OCI-LY3 (cell line): ENCODE data around the gene VIPR2.

Experiments used
- H2AFZ ChIP-seq: fragments of 200-600, 300-600 bp; shearing (Covaris generic); 2 replicates; pipeline ENCODE4 v1.6.0; 2014; ENCODE audit warnings: antibody characterized with exemption, low read depth, low read length
- H3K27ac ChIP-seq: fragments of 200-600, 300-600 bp; sonication (generic); 2 replicates; pipeline ENCODE4 v1.5.1; 2014; ENCODE audit warnings: mild to moderate bottlenecking, low read length, moderate library complexity, mixed read lengths
- H3K27me3 ChIP-seq: fragments of 200-600, 300-600 bp; sonication (generic); 2 replicates; pipeline ENCODE4 v1.6.1; 2014; ENCODE audit warnings: low read depth, low read length, mixed read lengths
- H3K36me3 ChIP-seq: fragments of 200-600, 300-600 bp; sonication (generic); replicated peaks from 2 replicates; pipeline ENCODE3; 2014; ENCODE audit warnings: low read depth, low read length, mixed read lengths
- H3K4me1 ChIP-seq: fragments of 300-600, 200-600 bp; sonication (generic); 2 replicates; pipeline ENCODE4 v1.6.1; 2014; ENCODE audit warnings: low read length, mixed read lengths
- H3K4me2 ChIP-seq: fragments of 200-600, 300-600 bp; sonication (generic); 2 replicates; pipeline ENCODE4 v1.6.1; 2014; ENCODE audit warnings: low read length, mixed read lengths
- H3K4me3 ChIP-seq: fragments of 300-600, 200-600 bp; sonication (generic); 2 replicates; pipeline ENCODE4 v1.5.1; 2014; ENCODE audit warnings: antibody characterized with exemption, mild to moderate bottlenecking, low read length, moderate library complexity
- H3K79me2 ChIP-seq: fragments of 300-600, 200-600 bp; shearing (Covaris generic); 2 replicates; pipeline ENCODE4 v1.6.1; 2014; ENCODE audit warnings: mild to moderate bottlenecking, low read length, mixed read lengths
- H3K9ac ChIP-seq: fragments of 300-600, 200-600 bp; shearing (Covaris generic); 2 replicates; pipeline ENCODE4 v1.6.0; 2014; ENCODE audit warnings: mild to moderate bottlenecking, low read length, moderate library complexity
- H3K9me3 ChIP-seq: fragments of 200-600, 300-600 bp; shearing (Covaris generic); 2 replicates; pipeline ENCODE4 v1.6.1; 2014; ENCODE audit warnings: low read length, mixed read lengths; ENCODE audit not compliant: insufficient read depth
- H4K20me1 ChIP-seq: fragments of 200-600, 300-600 bp; sonication (generic); 2 replicates; pipeline ENCODE4 v1.6.1; 2016; ENCODE audit warnings: low read length, mixed read lengths; ENCODE audit not compliant: insufficient read depth
- CTCF ChIP-seq: fragments of 200-600, 300-600 bp; sonication (generic); IDR thresholded peaks from 2 replicates; pipeline ENCODE4 v1.5.1; 2014; ENCODE audit warnings: antibody characterized with exemption, low read length, low read depth
- EZH2phosphoT487 ChIP-seq: fragments of 200-600 bp; shearing (Covaris generic); IDR thresholded peaks from 2 replicates; pipeline ENCODE4 v1.6.1; 2018; ENCODE audit warnings: antibody characterized with exemption, mixed run types, low read depth

VIPR2 gene

DNA sequence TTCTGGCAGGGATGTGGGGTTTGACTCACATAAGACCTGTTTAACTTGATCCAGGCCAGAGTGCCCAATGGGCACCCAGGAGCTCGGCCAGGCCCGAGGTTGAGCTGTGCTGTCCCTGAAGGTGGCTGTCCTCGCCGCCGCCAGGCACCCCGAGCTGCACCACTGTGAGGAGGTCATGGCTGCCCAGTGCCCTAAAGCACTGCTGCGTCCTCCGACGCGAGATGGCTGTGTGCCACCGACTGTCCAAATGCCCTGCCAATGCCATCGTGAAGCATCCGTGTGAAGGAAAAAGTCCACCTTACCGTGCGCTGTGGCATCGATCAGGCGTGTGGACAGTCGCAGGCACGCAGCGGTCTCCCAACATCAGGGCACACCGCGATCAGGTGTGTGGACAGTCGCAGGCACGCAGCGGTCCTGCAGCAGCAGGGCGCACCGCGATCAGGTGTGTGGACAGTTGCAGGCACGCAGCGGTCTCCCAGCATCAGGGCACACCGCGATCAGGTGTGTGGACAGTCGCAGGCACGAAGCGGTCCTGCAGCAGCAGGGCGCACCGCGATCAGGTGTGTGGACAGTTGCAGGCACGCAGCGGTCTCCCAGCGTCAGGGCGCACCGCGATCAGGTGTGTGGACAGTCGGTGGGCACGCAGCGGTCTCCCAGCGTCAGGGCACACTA, 120.3 kb downstream of the VIPR2 start:
- H3K4me1 ChIP-seq, result no peaks in the 10 kb centered on the region
- H3K27me3 ChIP-seq, result no peaks in the 10 kb centered on the region
- H3K79me2 ChIP-seq, result no peaks in the 10 kb centered on the region
- H3K4me2 ChIP-seq, result no peak overlapping the region
- no peak overlapping the region for H3K27ac ChIP-seq
- no peaks in the 10 kb centered on the region for H3K9me3 ChIP-seq
- H2AFZ ChIP-seq, result no peak overlapping the region
- H3K9ac ChIP-seq, result no peak overlapping the region
- no peaks in the 10 kb centered on the region for H4K20me1 ChIP-seq
- TF ChIP-seq EZH2phosphoT487, result no peak
- no peak for TF ChIP-seq CTCF
- H3K36me3 ChIP-seq, result no peaks in the 10 kb centered on the region
- no peak overlapping the region for H3K4me3 ChIP-seq

- Histone ChIP-seq H3K79me2 (no peaks in the 10 kb centered on the region), H3K4me1 (no peaks in the 10 kb centered on the region), H3K36me3 (no peaks in the 10 kb centered on the region), H3K4me2 (no peak overlapping the region), H3K9ac (no peak overlapping the region), H4K20me1 (no peaks in the 10 kb centered on the region), H3K27me3 (no peaks in the 10 kb centered on the region), H3K27ac (no peak overlapping the region), H3K9me3 (no peaks in the 10 kb centered on the region), H2AFZ (no peak overlapping the region), H3K4me3 (no peak overlapping the region)
- TF ChIP-seq CTCF (no peak), EZH2phosphoT487 (no peak)
Measured at GRCh38 chr7:159023746-159024145, 120.9 kb downstream of the VIPR2 start.

- Histone ChIP-seq H3K27me3 (no peaks in the 10 kb centered on the region), H3K27ac (no peak overlapping the region), H3K4me3 (no peak overlapping the region), H3K4me1 (no peaks in the 10 kb centered on the region), H3K79me2 (no peaks in the 10 kb centered on the region), H3K4me2 (no peak overlapping the region), H3K36me3 (no peaks in the 10 kb centered on the region), H3K9me3 (no peaks in the 10 kb centered on the region), H2AFZ (no peak overlapping the region), H3K9ac (no peak overlapping the region), H4K20me1 (no peaks in the 10 kb centered on the region)
- TF ChIP-seq EZH2phosphoT487 (no peak), CTCF (no peak)
Measured at GRCh38 chr7:159023206-159023605, 121.5 kb downstream of the VIPR2 start.

DNA sequence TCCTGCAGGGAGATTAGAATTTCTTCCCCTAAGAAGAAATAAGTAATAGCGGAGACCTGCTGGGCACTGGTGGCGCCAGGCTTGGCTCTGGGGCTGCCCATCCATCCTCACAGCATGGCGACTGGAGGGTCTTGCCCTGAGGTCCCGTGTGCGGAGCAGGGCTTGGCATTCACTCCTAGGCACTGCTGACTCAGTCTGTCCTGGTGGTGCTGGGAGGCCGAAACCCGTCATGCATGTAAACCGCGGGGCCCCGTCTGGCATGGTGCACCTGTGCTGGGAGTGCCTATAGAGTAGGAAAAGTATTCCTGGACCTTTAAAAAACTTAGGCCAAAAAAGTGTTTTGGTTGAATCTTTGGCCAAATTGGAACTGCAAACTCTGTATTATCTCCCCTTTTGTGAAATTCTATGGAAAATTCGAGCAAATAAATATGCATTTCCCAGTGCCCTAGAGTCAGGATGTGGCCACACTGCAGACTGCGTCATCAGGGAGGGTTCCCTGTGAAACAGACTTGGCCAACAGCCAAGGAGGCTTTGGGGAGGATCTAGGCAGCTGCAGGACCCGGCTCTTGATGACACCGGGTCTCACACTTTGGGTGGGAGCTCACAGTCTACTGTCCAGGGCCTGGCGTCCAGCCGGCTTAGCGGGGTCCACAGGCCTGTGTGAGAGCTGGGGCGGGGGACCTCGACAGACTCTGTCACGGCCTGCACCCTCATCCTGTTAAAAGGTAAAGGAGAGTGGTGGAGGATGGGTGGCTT, 122.3 kb downstream of the VIPR2 start:
- no peaks in the 10 kb centered on the region for H3K27me3 ChIP-seq
- H2AFZ ChIP-seq, result no peak overlapping the region
- H3K4me3 ChIP-seq, result no peak overlapping the region
- H3K9ac ChIP-seq, result no peak overlapping the region
- no peaks in the 10 kb centered on the region for H3K36me3 ChIP-seq
- no peaks in the 10 kb centered on the region for H4K20me1 ChIP-seq
- H3K79me2 ChIP-seq, result no peaks in the 10 kb centered on the region
- no peaks in the 10 kb centered on the region for H3K4me1 ChIP-seq
- H3K4me2 ChIP-seq, result no peak overlapping the region
- TF ChIP-seq EZH2phosphoT487, result no peak
- TF ChIP-seq CTCF, result no peak
- H3K9me3 ChIP-seq, result no peaks in the 10 kb centered on the region
- H3K27ac ChIP-seq, result no peak overlapping the region
